BJ (cell line): ENCODE data around the gene DHODH. TPM values are rescaled to one million over a fixed set of nuclear protein-coding genes. Genes with fewer than 3 reads are reported as not detected.

Experiments
- CTCF ChIA-PET: fragments of 350-600 bp; formaldehyde crosslinking; extraction: SDS; loops from one replicate; lab custom pipeline; 2021; ENCODE audit warnings: antibody characterized with exemption, inconsistent platforms; lab: Yijun Ruan, JAX
- POLR2A ChIA-PET: fragments of 300-600 bp; sonication (Branson Sonifier 250); formaldehyde crosslinking; extraction: SDS; loops from one replicate; lab custom pipeline; 2021; ENCODE audit warnings: antibody characterized with exemption; lab: Charles Lee
- DNase-seq: peaks from one replicate; pipeline ENCODE4 v3.0.0-alpha.2; 2011; ENCODE audit warnings: low read depth
- H3K27me3 ChIP-seq: 2 replicates; pipeline ENCODE4 v1.6.0; 2011; ENCODE audit warnings: low read length; ENCODE audit not compliant: control insufficient read depth, insufficient read depth
- H3K36me3 ChIP-seq: 2 replicates; pipeline ENCODE4 v1.5.1; 2011; ENCODE audit warnings: low read length; ENCODE audit not compliant: control insufficient read depth, insufficient read depth
- H3K4me3 ChIP-seq: 2 replicates; pipeline ENCODE4 v1.5.1; 2011; ENCODE audit warnings: low read depth, mild to moderate bottlenecking, control low read depth, low read length
- CTCF ChIP-seq: IDR thresholded peaks from 2 replicates; pipeline ENCODE4 v1.5.1; 2011; ENCODE audit warnings: low read depth, mild to moderate bottlenecking, control low read depth, inconsistent platforms, low read length, moderate library complexity; ENCODE audit not compliant: insufficient read depth
- polyA plus RNA-seq: library from polyadenylated mRNA; depleted of rRNA; stranded (reverse); fragments of >200 nt; gene quantifications from 2 replicates; pipeline ENCODE4 v1.2.3, GENCODE V29; 2011

DHODH gene
- polyA plus RNA-seq, 1 experiment = 2.7 TPM

- TF ChIP-seq CTCF = no peak
- CTCF ChIA-PET = no interaction called here
- POLR2A ChIA-PET = no interaction called here
- Histone ChIP-seq H3K4me3 (no peak overlapping the region), H3K36me3 (no peaks in the 10 kb centered on the region), H3K27me3 (no peaks in the 10 kb centered on the region)
- DNase-seq = no peak
These were observed 41.6 kb upstream of the DHODH start for GRCh38 chr16:71966932-71967331.

DNA sequence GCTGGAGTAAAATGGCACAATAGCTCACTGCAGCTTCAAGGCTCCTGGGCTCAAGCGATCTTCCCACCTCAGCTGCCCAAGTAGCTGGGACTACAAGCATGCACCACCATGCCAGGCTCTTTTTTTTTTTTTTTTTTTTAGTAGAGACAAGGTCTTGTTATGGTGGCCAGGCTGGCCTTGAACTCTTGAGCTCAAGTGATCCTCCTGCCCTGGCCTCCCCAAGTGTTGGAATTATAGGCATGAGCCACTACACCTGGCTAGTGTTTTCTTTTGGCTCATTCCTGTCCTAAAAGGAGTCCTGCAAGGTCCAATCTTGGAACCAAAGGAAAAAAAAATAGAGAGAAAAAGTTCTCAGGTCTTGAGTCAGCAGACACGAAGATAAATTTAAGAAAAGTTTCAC is 39.2 kb upstream of the DHODH start:
- Histone ChIP-seq H3K4me3 (no peak overlapping the region), H3K36me3 (no peaks in the 10 kb centered on the region), H3K27me3 (no peaks in the 10 kb centered on the region)
- DNase-seq = no peak
- CTCF ChIA-PET = interaction anchor here (0.9 to 5.2 kb wide), 3 partner anchors 8 to 216 kb away, joined by 3 to 25 read pairs (median 3); no protein-coding TSS in a partner anchor
- POLR2A ChIA-PET = no interaction called here
- TF ChIP-seq CTCF = no peak

GRCh38 chr16:71971571-71971970 is 37.0 kb upstream of the DHODH start:
- CTCF ChIA-PET = interaction anchor here (0.6 to 5.2 kb wide), 3 partner anchors 10 to 699 kb away, joined by 3 to 25 read pairs (median 4); no protein-coding TSS in a partner anchor
- H3K27me3 ChIP-seq = no peaks in the 10 kb centered on the region
- POLR2A ChIA-PET = no interaction called here
- DNase-seq = no peak
- H3K4me3 ChIP-seq = no peak overlapping the region
- H3K36me3 ChIP-seq = no peaks in the 10 kb centered on the region
- no peak for TF ChIP-seq CTCF

GRCh38 chr16:71972356-71972755 is 36.2 kb upstream of the DHODH start:
- POLR2A ChIA-PET = no interaction called here
- no peak for TF ChIP-seq CTCF
- DNase-seq = no peak
- H3K27me3 ChIP-seq = no peaks in the 10 kb centered on the region
- H3K36me3 ChIP-seq = no peaks in the 10 kb centered on the region
- CTCF ChIA-PET = interaction anchor here (5.2 kb wide), 1 partner anchor 11 kb away, joined by 25 read pairs; no protein-coding TSS in a partner anchor
- no peak overlapping the region for H3K4me3 ChIP-seq

DNA sequence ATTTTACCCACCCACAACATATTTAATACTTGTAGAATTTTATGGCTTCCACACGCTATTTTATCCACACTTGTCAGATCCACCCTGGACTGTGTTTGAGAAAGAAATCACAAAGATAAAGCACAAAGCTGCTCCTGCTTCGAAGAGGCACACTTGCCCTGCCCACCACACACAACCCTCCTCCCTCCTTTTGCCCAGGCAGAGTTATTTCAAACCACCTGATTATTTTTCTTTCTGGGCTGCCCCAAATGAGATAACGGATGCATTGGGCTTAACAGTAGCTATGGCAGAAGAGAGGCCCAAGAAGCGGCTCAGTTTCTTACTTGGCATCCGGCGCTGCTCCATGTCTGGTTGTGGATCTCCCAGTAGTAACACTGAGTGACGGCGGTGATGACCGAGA is 35.5 kb upstream of the DHODH start:
- no peak for DNase-seq
- Histone ChIP-seq H3K4me3 (no peak overlapping the region), H3K36me3 (no peaks in the 10 kb centered on the region), H3K27me3 (no peaks in the 10 kb centered on the region)
- TF ChIP-seq CTCF = no peak
- ChIA-PET POLR2A (no interaction called here), CTCF (interaction anchor here (0.7 to 5.2 kb wide), 2 partner anchors 12 to 14 kb away, joined by 3 to 25 read pairs; no protein-coding TSS in a partner anchor)
